Epidermal melanocyte (primary cell): ENCODE measurements around the gene EEF1E1.
"Not testable (repeated sequence)": the region's sequence is repeated elsewhere in the genome, so short reads cannot be mapped to it uniquely, and the experiment has no call there.

Source experiments
- DNase-seq: peaks from one replicate; pipeline ENCODE4 v3.0.0; 2011; ENCODE audit warnings: low spot score; ENCODE audit not compliant: insufficient read length

Gene EEF1E1

DNA sequence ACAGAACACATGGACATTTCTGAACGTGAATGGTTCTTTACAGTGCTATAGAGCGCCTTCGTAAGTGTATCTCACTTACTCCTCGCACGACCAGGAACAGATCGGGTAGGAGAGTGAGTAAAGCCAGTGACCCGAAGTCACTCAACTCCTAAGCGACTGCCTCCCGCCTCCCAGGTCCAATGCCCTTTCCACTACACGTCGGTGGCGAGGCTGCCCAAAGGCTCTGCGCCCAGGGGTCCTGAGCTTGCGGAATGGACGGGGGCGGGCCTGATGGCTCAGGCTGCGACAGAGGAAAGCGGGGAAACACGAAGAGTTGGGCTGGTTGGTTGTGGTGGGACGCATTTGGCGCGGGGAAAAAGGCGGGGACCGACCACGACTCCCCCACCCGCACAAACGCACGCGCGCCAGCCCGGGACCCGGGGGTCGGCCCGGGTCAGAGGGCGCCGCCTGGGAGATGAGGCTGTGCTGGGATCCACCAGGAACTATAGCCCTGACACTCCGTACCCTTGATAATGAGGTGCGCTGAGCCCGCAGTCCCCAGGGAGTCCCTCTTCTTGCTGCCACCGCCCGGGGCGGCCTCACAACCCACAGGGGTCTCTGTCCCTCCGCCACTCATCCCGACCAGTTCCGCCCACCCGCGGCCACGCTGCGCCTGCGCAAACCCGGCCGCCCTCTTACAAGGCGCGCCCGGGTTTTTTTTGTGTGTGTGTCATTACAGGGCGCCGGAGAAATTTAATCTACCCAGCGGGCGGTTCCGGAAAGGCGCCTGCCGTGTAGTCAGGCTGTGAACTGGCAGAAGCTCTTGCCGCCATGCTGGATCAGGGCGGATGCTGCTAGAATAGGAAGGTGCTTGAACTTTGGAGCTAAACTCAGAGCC, 38.3 kb downstream of the EEF1E1 start, which contains the start of gene BLOC1S5:
Gene BLOC1S5 (minus strand): TSS at position 629 of the 877 bp plus-strand sequence. CDS start 13 bp downstream, at position 616.
- peak; percentile 70 for DNase-seq

DNA sequence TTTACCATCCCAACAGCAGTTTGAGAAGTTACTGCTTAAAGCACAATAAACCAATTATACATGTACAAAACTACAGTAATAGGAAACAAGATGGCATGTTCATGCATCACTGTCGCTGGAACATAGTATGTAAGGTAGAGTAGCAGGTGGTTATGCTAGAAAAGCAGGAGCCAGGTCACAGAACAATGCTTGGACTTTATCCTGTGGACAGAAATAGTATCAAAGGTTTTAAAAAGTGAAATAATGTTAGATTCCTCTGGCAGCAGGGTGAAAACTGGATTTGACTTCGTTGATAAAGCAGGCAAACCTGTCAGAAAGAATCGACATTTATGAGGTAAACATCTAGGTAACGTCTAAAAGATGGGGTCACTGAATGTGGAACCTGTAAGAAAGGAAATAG, 40.6 kb downstream of the EEF1E1 start:
- DNase-seq: no peak

DNA sequence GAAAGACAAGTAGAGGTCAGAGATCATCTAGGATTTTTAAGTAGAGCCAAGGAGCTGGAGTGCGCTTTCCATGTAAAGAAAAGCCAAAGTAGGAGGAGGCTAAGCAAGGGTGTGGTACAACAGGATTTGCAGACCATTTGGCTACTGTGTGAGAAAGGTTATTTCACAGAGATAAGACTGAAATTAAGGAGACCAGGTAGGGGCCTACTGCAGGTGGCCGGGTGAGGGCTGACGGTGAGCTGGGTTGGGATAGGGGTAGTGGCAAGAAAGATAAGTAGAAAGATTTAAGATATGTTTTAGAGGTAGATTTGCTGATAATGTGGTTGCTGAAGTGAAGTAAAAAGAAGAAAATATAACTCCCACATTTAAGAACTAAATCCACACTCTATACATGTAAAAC, 42.0 kb downstream of the EEF1E1 start:
- DNase-seq: no peak

DNA sequence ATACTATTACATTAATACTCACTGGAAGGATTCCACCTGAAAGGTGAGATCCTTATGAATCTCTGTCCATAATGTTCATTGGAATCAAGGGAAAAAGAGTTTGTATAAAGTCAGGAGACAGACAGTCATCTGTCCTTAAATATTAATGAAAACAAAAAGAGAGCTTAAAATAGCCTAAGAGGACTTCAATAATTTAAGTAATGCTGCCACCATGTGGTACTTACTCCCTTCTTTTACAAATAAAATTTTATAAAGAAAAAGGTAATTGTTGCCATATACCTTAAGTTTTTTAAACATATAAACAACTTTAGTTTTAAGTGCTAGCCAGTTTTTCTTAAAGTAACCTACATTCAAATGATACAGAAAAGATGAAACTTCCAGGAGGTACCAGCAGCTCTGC, 43.2 kb downstream of the EEF1E1 start:
- DNase-seq: no peak

DNA sequence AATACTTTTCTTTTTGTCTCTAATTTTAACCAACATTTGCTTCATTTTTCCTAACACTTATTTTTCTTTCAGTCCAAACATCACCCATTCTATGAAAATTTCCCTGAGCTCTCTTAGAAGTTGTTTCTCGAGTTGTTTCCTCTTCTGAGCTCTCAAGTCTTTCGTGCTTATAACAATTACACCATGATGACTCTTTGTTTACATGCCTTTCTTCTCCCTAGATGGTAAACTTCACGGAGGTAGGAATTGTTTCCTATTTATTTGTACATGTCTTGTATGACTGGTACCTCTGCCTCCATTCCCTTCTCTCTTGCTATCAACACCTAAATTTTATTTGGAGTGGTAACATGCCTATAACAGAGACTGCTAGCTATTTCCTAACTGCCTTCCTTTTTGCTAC, 44.6 kb downstream of the EEF1E1 start:
- no peak for DNase-seq

DNA sequence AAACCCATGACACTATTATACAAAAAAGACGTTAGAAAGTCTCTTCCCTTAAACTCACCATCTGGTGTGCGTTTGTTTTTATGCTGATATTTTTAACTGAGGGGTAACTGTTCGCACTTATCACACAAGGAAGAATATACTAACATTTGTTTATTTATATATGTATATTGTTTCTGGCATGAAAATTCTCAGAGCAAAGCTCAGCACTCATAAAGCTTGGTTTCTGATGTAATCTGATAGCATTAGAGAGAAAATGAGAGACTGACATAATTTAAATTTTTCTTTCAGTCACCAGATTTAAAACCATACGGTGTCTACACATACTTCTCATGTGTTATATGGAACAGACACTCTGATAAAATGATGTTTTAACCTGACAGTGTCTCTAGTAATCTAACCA, 45.1 kb downstream of the EEF1E1 start:
- DNase-seq: no peak

DNA sequence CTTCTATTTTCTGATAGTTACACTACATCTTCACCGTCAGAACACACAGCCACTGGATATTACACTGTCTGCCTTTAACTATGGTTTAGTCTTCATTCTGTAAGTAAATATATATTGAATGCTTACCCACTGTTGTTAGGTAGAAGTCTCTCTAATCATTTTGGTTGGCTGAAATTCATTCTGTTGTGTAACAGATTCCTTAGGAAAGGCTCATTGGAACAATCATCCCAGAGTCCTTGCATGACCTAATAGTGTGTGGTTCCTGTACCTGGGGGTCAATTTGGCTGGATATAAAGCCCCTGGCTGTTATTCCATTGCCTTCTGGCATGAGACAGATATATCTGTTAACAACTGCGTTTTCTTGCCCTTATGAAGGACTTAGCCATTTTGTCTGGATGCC, 48.1 kb downstream of the EEF1E1 start:
- no peak for DNase-seq

DNA sequence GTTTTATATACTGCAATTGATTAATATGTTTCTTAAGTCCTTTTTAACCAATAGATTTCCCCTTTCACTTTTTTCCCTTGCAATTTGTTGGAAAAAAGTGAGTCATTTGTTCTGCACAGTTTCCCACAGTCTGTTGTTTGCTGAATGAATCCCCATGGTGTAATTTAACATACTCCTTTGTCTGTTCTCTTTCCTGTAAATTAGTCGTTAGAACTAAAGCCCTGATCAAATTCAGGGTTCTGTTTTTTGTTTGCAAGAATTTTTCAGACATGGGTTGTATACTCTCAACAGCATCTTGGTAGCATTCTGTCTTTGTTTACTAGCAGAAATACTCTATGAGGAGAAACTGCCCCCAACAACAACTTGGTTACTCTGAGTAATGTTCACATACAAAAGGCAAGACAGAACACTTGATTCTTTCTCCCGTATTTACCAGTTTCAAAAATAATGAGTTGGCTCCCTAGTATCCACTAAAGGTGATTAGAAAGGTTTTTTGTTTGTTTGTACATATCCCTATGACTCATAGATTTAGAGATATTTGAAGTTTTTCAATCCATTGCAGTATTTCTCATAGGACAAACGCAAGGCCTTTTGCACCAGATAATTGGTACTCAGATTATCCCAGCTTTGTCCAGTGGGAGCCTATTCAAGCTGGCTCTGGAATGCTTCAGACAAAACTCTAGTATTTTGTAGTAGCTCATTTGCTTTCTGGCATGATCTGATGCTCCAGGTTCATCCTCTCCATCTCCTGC, 54.6 kb downstream of the EEF1E1 start:
- no peak for DNase-seq

DNA sequence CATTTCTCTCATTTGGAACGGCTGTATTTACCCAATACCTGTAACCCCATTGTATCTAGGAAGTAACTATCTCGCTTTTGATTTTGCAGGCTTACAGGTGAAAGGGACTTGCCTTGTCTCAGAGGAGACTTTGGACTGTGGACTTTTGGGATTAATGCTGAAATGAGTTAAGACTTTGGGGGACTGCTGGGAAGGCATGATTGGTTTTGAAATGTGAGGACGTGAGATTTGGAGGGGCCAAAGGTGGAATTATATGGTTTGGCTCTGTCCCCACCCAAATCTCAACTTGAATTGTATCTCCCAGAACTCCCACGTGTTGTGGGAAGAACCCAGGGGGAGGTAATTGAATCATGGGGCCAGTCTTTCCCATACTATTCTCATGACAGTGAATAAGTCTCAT, 56.6 kb downstream of the EEF1E1 start:
- DNase-seq: not testable (repeated sequence)

DNA sequence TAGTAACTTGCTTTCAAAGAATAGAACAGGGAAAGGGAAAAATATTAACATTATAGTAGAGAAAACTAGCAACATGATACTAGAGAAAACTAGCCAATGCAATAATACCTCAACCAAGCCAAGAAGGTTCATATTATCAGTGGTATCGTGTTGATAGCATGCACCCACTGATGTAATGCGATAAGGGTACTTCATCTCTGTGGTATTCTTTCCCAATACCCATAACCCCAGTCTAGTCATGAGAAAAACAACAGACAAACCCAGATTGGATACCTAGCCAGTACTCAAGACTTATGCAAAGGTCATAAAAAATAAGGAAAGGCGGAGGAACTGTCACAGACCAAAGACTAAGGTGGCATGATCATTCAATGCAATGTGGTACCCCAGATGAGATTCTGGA, 59.1 kb downstream of the EEF1E1 start:
- DNase-seq: no peak

DNA sequence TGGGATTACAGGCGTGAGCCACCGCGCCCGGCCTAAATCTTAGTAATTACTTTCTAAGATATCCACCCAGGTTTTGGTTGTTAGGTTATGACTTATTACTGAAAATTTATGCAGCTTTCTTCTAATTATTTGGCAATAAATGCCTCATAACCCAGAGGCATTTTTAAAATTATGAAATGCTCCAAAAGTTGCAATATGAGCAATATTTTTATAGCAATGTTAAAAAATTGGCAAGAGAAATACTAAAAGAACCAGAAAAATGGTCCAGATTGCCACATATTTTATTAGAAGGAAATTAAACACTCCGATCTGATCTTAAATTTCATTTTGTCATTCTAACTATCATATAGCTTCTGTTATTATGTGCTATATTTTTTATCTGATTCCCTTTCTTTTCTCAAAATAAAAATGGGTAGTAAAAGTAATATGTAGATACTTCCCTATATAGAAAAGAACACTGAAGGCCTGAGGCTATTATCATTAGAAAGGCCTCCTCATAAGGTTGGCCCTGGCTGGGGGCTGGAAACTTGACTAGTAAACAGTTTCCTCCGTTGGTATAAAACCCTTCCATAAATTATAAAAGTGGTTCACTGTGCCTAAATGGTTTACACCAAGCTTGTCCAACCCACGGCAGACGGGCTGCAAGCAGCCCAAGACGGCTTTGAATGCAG, 60.3 kb downstream of the EEF1E1 start:
- no peak for DNase-seq

DNA sequence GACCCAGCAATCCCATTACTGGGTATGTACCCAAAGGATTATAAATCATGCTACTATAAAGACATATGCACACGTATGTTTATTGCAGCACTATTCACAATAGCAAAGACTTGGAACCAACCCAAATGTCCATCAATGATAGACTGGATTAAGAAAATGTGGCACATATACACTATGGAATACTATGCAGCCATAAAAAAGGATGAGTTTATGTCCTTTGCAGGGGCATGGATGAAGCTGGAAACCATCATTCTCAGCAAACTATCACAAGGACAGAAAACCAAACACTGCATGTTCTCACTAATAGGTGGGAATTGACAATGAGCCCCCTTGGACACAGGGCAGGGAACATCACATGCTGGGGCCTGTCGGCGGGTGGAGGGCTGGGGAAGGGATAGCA, 68.2 kb downstream of the EEF1E1 start:
- not testable (repeated sequence) for DNase-seq

DNA sequence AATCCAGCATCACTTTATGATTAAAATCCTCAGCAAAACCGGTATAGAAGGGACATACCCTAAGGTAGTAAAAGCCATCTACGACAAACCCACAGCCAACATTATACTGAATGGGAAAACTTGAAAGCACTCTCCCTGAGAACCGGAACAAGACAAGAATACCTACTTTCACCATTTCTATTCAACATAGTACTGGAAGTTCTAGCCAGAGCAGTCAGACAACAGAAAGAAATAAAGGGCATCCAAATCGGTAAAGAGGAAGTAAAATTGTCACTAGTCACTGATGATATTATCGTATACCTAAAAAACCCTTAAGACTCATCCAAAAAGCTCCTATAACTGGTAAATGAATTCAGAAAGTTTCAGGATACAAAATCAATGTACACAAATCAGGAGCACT, 71.4 kb downstream of the EEF1E1 start:
- DNase-seq: no peak
